K562 (cell line): Measurements from ENCODE around the gene CLDN14. TPM values are rescaled to one million over a fixed set of nuclear protein-coding genes. Genes with fewer than 3 reads are reported as not detected.
A peak's percentile ranks its signal among the peaks of the same experiment; 100 is the strongest.

Source experiments
- ARID4B ChIP-seq: sonication (generic); formaldehyde crosslinking; IDR thresholded peaks from 2 replicates; pipeline ENCODE4 v1.8.0; 2022; ENCODE audit warnings: mild to moderate bottlenecking, missing genetic modification reagents
- BCLAF1 ChIP-seq, 2 experiments: fragments of 450-650 bp in 1 of 2; IDR thresholded peaks; 2 replicates each; pipeline ENCODE4 v1.6.1; 2011 to 2017; ENCODE audit warnings: low read depth in 2 of 2, antibody characterized with exemption in 1 of 2, borderline replicate concordance in 1 of 2, low read length in 1 of 2, mild to moderate bottlenecking in 1 of 2, mixed read lengths in 1 of 2; ENCODE audit not compliant: control insufficient read depth in 1 of 2
- CHD2 ChIP-seq: IDR thresholded peaks from 2 replicates; pipeline ENCODE4 v1.6.1; 2011; ENCODE audit warnings: low read depth, low read length
- DEAF1 ChIP-seq: fragments of 450-650 bp; formaldehyde crosslinking; IDR thresholded peaks from 2 replicates; pipeline ENCODE4 v1.4.0; 2020; ENCODE audit warnings: mild to moderate bottlenecking, moderate library complexity
- GABPA ChIP-seq: fragments of 200-800 bp; sonication (Bioruptor generic); conservative IDR thresholded peaks from 2 replicates; pipeline ENCODE4 v1.6.1; 2016; ENCODE audit warnings: low read depth, missing genetic modification characterization, missing compliant biosample characterization
- JUND ChIP-seq, 2 experiments: IDR thresholded peaks; 2 replicates in 1 of 2; 3 replicates in 1 of 2; pipeline ENCODE4 v1.6.1; 2011; ENCODE audit warnings: borderline replicate concordance in 2 of 2, low read depth in 2 of 2, low read length in 2 of 2, improper control_type of control experiment in 1 of 2, missing biosample characterization in 1 of 2, missing genetic modification characterization in 1 of 2, missing genetic modification reagents in 1 of 2
- MYNN ChIP-seq, 2 experiments: sonication (generic); formaldehyde crosslinking in 1 of 2; IDR thresholded peaks; 2 replicates each; pipeline versions ENCODE4 v1.5.0 to v1.6.1; 2016 to 2020; ENCODE audit warnings: antibody characterized with exemption in 1 of 2, missing genetic modification reagents in 1 of 2
- NEUROD1 ChIP-seq: fragments of 150-350 bp; IDR thresholded peaks from 2 replicates; pipeline ENCODE4 v1.6.1; 2014; ENCODE audit warnings: borderline replicate concordance, low read length, low read depth; ENCODE audit not compliant: partially characterized antibody
- SMAD4 ChIP-seq: fragments of 250-450 bp; sonication (Bioruptor Pico); conservative IDR thresholded peaks from 2 replicates; pipeline ENCODE4 v1.8.0; 2021; ENCODE audit warnings: inconsistent platforms, mild to moderate bottlenecking, moderate library complexity
- SP1 ChIP-seq: sonication (generic); formaldehyde crosslinking; IDR thresholded peaks from 2 replicates; pipeline ENCODE4 v1.8.1; 2022; ENCODE audit warnings: mild to moderate bottlenecking, missing genetic modification reagents
- TCF3 ChIP-seq: sonication (generic); formaldehyde crosslinking; IDR thresholded peaks from 2 replicates; pipeline ENCODE4 v1.4.0; 2020; ENCODE audit warnings: mild to moderate bottlenecking, missing genetic modification reagents
- THRB ChIP-seq: fragments of 450-650 bp; formaldehyde crosslinking; conservative IDR thresholded peaks from 2 replicates; pipeline ENCODE4 v1.4.0; 2022; ENCODE audit warnings: mild to moderate bottlenecking, missing genetic modification characterization
- ZFP36 ChIP-seq: fragments of 150-350 bp; IDR thresholded peaks from 2 replicates; pipeline ENCODE4 v1.6.1; 2018; ENCODE audit warnings: low read length, low read depth; ENCODE audit not compliant: partially characterized antibody
- ZNF24 ChIP-seq: fragments of 450-650 bp; IDR thresholded peaks from 2 replicates; pipeline ENCODE4 v1.6.1; 2016
- ZNF384 ChIP-seq: IDR thresholded peaks from 2 replicates; pipeline ENCODE4 v1.6.1; 2012; ENCODE audit warnings: low read depth, low read length, improper control_type of control experiment
- ZNF41 ChIP-seq: fragments of 250-450 bp; sonication (Bioruptor Pico); conservative IDR thresholded peaks from 2 replicates; pipeline ENCODE4 v1.4.0; 2020; ENCODE audit warnings: mild to moderate bottlenecking
- polyA plus RNA-seq, 8 experiments: library from polyadenylated mRNA; depleted of rRNA in 4 of 8; stranded (reverse) in 5 of 8; unstranded in 3 of 8; fragments of >200 nt; fragmentation: Nextera tagmentation in 2 of 8; fragmentation: Illumina TruSeq in 1 of 8; extraction: Ambion mirVana in 2 of 8; extraction: Trizol in 1 of 8; gene quantifications; 2 replicates each; pipeline versions ENCODE4 v1.2.1 to v1.2.3, GENCODE V29; 2011 to 2014; ENCODE audit warnings: inconsistent platforms in 1 of 8, missing spikeins in 1 of 8
- total RNA-seq, 7 experiments: library from RNA; depleted of rRNA in 6 of 7; stranded (reverse); fragments of >200 nt in 6 of 7; fragmentation: Illumina TruSeq in 2 of 7; extraction: Trizol in 2 of 7; gene quantifications; 2 replicates each; pipeline versions ENCODE4 v1.2.1 to v1.2.3, GENCODE V29; 2011 to 2021; ENCODE audit warnings: low replicate concordance in 1 of 7

The CLDN14 gene
- total and polyA plus RNA-seq, 9 of the 15 experiments (the other 6 are each of a cell fraction or from before 2014, with no cell fraction given), result not detected

GRCh38 chr21:36419996-36420395 lies 59.9 kb downstream of the CLDN14 start (continued):
- TF ChIP-seq MYNN (IDR thresholded peaks at IDR 0.05), result 0 out of 2 replicates have a peak, but pooled peaks have one; percentile 14
- TF ChIP-seq MYNN (CRISPR knock-in tag; IDR thresholded peaks at IDR 0.05), result no peak
- TF ChIP-seq BCLAF1 (IDR thresholded peaks at IDR 0.05; ENCODE audit: borderline replicate concordance in 1 of 2, control insufficient read depth in 1 of 2, low read depth in 2 of 2, low read length in 1 of 2), result no peak
- 0 out of 2 replicates have a peak, but pooled peaks have one; percentile 44 for TF ChIP-seq SP1 (CRISPR knock-in tag)
- peak; percentile 6 for TF ChIP-seq ZFP36
- TF ChIP-seq ARID4B (CRISPR knock-in tag), result no peak
- TF ChIP-seq GABPA, result 0 out of 2 replicates have a peak, but pooled peaks have one; percentile 15
- TF ChIP-seq ZNF24, result peak; percentile 100
- 0 out of 2 replicates have a peak, but pooled peaks have one; percentile 31 for TF ChIP-seq CHD2
- TF ChIP-seq NEUROD1, result peak; percentile 46
- 0 out of 2 replicates have a peak, but pooled peaks have one; percentile 25 for TF ChIP-seq SMAD4 (CRISPR knock-in tag)
- TF ChIP-seq THRB, result 0 out of 2 replicates have a peak, but pooled peaks have one; percentile 34
- no peak for TF ChIP-seq ZNF41 (CRISPR knock-in tag)
- TF ChIP-seq JUND (IDR thresholded peaks at IDR 0.05; ENCODE audit: borderline replicate concordance, low read depth, low read length), result peak; percentile 53; the same call in 1 of the 2 replicates
- TF ChIP-seq JUND (tag; IDR thresholded peaks at IDR 0.05; ENCODE audit: borderline replicate concordance, low read depth, low read length), result no peak; the same call in 2 of the 3 replicates
- peak; percentile 61; the same call in 1 of the 2 replicates for TF ChIP-seq DEAF1 (CRISPR knock-in tag)
- no peak for TF ChIP-seq TCF3
- peak; percentile 47; the same call in 1 of the 2 replicates for TF ChIP-seq ZNF384
